H1 (cell line): ENCODE results near the gene POLD1. TPM values are rescaled to one million over a fixed set of nuclear protein-coding genes. Genes with fewer than 3 reads are reported as not detected.

Source experiments
- CREB1 ChIP-seq: IDR thresholded peaks from 2 replicates; pipeline ENCODE4 v1.6.1; 2012; ENCODE audit warnings: inconsistent platforms
- CTCF ChIP-seq, 3 experiments: IDR thresholded peaks; 1 replicate in 2 of 3; 2 replicates in 1 of 3; pipeline versions ENCODE4 v1.5.1 to v1.6.1; 2011; ENCODE audit warnings: low read length in 3 of 3, mild to moderate bottlenecking in 3 of 3, inconsistent platforms in 2 of 3, low read depth in 1 of 3, moderate library complexity in 1 of 3; ENCODE audit not compliant: insufficient read depth in 1 of 3; ENCODE audit errors: control extremely low read depth in 1 of 3
- KDM1A ChIP-seq: fragments of 200-600, 300-600 bp; sonication (generic); IDR thresholded peaks from 2 replicates; pipeline ENCODE4 v1.7.1; 2016; ENCODE audit warnings: mild to moderate bottlenecking, low read length, borderline replicate concordance
- SIRT6 ChIP-seq: IDR thresholded peaks from one replicate; pipeline ENCODE4 v1.7.1; 2012; ENCODE audit warnings: low read length, inconsistent platforms
- polyA plus RNA-seq, 7 experiments: library from polyadenylated mRNA; depleted of rRNA in 3 of 7; stranded (reverse) in 5 of 7; unstranded in 2 of 7; fragments of >200 nt in 5 of 7; fragments of 200-250 nt in 2 of 7; gene quantifications; 1 replicate in 5 of 7; 2 replicates in 1 of 7; 4 replicates in 1 of 7; pipeline versions ENCODE4 v1.2.1 to v1.2.3, GENCODE V29; 2011 to 2013; ENCODE audit warnings: missing spikeins in 2 of 7, mixed read lengths in 2 of 7
- total RNA-seq: library from RNA; stranded (reverse); fragmentation: NEBNext Ultra II Directional; extraction: Animal tissue kit (Norgen Biotek cat#: 25700); gene quantifications from 2 replicates; pipeline ENCODE4 v1.2.1, GENCODE V29; 2021

POLD1 gene
- total and polyA plus RNA-seq, 2 of the 8 experiments (the other 6 are each of a cell fraction or from before 2014, with no cell fraction given) = 141 to 142 TPM

- TF ChIP-seq CTCF (IDR thresholded peaks at IDR 0.05; ENCODE audit: control extremely low read depth in 1 of 3, insufficient read depth in 1 of 3, low read depth in 1 of 3, low read length in 3 of 3) = peak; percentile 81 to 92 (median 84)
- TF ChIP-seq KDM1A = peak; percentile 79; the same call in 1 of the 2 replicates
- TF ChIP-seq SIRT6 = no peak
- no peak for TF ChIP-seq CREB1
Observed at GRCh38 chr19:50461066-50461875, 77.1 kb downstream of the POLD1 start (continued).
